HL-60/S4 (cell line): Measurements from ENCODE around the gene SEC24A.
"Not testable (repeated sequence)": the region's sequence is repeated elsewhere in the genome, so short reads cannot be mapped to it uniquely, and the experiment has no call there.

Experiments used
- in situ Hi-C: fragments of 300-500 bp; cut with MboI; formaldehyde crosslinking; loops from 2 replicates; pipeline ENCODE4 v1.14.3; 2022; ENCODE audit warnings: low sequenced_read_pairs

Gene SEC24A

DNA sequence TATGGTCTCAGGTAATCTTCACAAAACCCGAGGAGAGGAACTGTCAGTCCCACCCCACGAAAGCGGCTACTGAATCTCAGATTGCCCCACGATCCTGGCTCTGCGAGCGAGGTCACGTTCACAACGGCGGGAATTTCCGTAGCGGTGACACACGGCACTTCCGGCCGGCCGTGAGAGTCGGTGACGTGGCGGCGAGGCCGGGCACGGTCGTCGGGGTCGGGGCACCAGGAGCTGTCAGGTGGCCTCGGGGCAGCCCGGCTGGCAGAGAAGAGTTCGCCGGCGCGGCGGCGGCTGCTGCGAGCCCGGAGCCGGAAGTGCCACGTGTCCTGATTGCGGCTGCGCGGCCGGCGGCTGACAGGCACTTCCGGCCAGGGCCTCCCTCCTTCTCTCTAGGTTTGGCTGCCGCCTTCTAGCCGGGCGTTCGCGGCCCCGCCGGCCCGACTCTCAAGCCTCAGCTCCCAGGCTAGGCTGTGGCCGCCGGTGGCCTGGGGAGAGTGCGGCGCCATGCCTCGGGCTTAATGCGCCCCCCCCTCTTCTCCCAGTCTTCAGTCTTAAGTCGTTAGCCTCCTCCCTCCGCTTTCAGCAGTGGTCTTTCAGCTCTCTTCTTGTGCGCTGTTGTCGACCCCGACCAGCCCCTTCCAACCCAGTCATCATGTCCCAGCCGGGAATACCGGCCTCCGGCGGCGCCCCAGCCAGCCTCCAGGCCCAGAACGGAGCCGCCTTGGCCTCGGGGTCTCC lies at the start of gene SEC24A:
SEC24A (plus strand) TSS at position 361 of the 738 bp plus-strand sequence; CDS start at position 653, 292 bp downstream.
- in situ Hi-C loops = no loop called here

DNA sequence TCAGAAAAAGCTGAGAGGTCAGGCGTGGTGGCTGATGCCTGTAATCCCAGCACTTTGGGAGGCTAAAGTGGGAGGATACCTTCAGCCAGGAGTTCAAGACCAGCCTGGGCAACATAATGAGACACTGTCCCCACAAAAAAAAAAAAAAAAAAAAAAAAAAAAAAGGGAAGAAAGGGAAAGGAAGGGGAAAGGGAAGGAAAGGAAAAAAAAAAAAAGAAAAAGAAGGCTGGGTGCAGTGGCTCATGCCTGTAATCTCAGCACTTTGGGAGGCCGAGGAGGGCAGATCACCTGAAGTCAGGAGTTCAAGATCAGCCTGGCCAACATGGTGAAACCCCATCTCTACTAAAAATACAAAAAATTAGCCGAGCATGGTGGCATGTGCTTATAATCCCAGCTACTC lies 48.8 kb upstream of the SEC24A start:
- in situ Hi-C loops = loop anchor here (25.0 kb wide), 1 partner anchor 413 kb away; the partner anchor contains the start of gene SKP1

DNA sequence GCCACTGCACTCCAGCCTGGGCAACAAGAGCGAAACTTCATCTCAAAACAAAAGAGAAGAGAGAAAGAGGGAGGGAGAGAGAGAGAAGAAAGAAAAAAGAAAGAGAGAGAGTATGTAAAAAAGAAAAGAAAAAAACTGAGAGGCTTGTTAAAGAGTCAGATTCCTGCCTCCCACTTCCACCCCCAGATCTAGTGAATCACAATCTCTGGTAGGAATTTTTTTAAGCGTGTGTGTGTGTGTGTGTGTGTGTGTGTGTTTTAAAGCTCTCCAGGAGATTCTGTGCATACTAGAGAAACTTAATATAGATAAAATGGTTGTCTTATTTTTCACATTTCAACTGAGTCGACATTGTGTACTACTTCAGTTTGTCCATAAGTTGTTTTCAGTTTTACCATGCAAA lies 48.0 kb upstream of the SEC24A start:
- in situ Hi-C loops = no loop called here

DNA sequence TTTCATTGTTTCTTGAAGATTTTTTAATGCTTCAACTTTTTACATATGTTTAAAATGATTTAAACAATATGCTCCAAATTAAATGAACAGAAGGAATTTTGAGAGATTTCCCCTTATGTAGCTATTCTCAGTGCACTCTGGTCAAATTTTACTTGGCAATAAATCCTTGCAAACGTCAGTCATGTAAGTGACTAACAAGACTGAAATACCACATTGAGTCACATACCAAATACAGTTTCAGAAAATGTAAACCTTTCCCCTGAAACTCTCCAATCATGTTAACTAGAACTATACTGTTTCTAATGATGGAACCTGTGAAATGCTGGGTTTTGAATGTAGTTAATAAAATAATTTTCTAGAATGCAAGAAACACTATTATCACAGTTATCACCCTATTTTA lies 45.5 kb upstream of the SEC24A start:
- in situ Hi-C loops = no loop called here

DNA sequence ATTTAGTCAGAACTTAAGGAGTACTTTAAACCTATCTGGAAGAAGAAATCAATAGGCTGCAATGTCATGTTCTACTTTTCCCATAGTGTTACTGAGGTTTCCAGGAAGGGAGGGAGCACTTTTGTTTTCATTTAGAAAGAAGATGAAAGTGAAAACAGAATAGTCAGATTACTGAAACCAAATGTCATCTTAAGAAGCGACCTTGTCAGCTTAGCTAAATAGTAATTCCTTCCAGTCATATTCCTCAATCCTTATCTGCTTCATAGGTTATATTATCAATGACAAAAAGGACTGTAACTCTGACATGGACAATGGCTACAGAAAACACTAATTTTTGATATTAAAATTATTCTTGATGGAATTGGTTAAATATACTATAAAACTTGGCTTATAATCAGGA lies 43.7 kb upstream of the SEC24A start:
- in situ Hi-C loops = no loop called here

DNA sequence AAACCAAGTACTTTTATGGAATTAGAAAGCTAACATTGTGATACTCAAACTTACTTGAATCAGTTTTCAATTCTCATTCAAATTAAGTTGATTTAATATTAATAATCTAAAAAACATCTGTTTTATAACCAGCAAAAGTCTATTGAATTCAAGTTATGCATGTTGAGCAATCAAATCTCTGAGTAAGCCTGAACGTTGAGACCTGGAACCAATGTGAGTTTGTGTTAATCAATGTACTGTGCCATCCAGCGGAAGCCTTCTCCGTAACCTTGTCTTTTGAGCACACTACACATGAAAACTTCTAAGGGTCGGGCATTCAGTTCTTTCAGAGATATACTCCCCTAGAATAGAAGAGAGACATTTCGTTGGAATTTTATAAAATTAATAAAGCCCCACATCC lies 41.9 kb upstream of the SEC24A start:
- in situ Hi-C loops = no loop called here

DNA sequence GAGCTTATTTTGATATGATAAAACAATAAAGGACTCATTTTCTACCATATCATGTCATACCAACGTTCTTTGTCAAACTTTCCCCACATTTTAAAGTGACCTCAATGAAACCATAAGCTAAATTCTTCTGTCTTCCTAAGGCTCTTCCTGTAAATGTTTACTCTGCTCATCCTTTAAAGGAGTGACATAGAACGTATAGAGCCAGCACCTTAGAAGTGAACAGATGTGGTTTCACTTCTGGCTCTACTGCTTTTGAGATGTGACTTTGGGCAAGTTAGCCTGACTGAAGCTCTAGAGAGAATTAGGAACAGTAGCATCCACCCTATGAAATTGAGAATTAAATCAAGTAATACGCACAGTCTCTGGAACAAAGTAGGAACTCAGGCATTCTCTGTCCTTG lies 40.0 kb upstream of the SEC24A start:
- in situ Hi-C loops = no loop called here

DNA sequence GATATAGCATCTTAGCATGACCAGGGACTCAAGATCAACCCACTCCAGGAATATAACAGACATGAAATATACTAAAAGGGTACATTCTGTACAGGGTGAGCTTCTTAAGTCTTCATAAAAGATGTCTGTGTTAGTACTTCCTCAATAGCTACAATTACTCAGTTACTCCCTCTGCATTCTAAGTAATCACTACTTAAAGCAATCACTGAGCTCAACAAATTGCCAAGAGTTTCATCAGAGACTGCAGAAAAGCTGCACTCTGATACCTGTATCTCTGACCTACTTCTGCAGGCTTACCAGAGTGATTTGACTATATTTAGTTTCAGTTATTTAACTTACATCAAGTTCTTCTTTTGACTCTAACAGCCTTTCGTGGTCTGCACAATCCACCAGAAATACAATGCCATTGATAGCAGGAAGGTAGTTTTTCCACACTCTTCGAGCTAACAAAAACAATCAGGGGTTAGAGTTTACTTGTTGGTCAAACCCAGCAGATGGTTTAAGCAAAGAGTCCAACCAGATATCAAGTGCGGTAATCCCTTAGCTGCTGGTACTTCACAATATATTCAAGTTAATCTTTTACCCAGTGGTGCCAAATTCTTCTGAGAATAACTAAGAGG lies 39.2 kb upstream of the SEC24A start:
- in situ Hi-C loops = no loop called here

DNA sequence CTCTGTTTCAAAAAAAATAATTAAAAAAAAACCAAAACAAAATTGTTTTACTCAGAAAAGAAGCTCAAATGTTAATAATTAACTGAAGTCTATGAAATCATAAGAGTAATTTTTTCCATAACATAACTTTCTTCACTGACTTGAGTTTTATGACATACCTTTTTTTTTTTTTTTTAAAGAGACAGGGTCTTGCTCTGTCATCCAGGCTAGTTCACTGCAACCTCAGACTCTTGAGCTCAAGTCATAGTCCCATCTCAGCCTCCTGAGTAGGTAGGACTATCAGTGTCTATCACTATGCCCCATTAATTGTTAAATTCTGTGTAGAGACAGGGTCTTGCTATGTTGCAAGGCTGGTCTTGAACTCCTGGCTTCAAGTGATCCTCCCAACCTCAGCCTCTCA lies 37.9 kb upstream of the SEC24A start:
- in situ Hi-C loops = no loop called here

DNA sequence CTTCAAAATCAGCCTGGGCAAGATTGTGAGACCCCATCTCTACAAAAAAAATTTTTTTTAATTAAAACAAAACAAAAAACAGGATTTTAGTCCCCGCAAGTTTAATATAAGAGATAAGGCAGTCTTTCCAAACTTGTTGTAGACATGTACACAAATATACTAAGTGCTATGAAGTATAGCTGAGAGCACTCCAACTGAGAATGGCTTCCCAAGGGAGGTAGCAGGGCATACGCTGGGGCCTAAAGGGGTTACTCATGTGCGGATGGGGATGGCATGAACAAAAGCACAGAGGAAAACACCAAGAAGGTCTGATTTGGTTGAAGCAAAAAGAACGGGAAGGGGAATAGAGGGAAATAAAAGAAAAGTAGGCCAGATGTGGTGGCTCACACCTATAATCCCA lies 37.1 kb upstream of the SEC24A start:
- in situ Hi-C loops = no loop called here

DNA sequence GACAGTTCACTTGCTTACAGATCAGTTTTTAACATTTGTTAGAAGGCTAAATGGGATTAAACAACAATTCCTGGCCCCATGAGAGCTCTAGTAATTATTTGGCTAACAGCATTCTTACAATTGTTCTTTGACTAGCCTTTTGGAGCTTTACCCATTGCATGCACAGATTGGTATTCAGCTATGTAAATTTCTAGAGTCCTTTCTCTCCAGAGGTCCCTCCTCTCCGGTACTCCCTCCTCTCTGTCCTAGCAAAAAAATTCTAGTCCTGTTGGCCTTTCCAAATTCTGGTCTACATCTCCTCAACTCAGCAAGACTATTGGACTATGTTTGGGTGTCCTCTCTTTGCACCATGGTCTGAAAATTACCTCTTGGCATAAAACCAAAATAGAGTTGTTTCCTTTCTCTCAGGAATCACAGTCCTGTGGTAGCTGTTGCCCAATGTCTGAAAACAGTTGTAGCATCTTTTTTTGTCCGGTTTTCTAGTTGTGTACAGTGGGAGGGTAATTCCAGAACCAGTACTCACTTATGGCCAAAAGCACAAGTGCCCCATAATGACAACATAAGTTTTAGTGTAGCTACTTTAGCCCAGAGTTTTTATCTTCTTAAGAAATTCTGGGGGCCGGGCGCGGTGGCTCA lies 34.0 kb upstream of the SEC24A start:
- in situ Hi-C loops = no loop called here

DNA sequence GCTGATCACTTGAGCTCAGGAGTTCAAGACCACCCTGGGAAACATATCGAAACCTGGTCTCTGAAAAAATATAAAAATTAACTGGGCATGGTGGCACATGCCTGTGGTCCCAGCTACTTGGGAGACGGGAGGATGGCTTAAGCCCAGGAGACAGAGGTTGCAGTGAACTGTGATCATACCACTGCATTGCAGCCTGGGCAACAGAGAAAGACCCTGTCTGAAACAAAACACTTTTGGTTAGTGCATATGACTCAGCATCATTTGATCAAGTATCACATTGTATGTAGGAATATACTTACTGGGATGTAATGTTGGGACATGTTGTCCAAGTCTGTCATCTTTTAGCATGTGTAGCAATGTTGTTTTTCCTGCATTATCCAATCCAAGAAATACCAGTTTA lies 28.0 kb upstream of the SEC24A start:
- in situ Hi-C loops = no loop called here

DNA sequence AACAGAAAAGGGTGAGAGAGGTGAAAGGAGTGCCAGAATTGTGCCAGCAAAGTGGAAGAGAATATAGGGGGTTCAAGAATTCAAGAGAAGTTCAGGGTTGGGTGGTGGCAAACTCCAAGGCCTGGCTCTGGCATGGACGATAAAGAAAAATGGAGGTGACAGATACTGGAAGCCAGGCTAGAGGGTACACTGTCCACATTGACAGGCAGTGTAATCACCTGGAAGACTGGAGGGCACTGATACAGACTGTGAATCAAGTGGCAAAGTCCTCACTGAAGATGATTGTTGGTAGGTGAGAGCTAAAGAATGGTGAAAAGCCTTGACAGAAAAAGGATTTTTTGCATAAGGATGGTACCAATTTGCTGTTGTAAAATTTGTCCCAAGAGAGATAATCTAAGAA lies 23.0 kb upstream of the SEC24A start:
- in situ Hi-C loops = no loop called here

DNA sequence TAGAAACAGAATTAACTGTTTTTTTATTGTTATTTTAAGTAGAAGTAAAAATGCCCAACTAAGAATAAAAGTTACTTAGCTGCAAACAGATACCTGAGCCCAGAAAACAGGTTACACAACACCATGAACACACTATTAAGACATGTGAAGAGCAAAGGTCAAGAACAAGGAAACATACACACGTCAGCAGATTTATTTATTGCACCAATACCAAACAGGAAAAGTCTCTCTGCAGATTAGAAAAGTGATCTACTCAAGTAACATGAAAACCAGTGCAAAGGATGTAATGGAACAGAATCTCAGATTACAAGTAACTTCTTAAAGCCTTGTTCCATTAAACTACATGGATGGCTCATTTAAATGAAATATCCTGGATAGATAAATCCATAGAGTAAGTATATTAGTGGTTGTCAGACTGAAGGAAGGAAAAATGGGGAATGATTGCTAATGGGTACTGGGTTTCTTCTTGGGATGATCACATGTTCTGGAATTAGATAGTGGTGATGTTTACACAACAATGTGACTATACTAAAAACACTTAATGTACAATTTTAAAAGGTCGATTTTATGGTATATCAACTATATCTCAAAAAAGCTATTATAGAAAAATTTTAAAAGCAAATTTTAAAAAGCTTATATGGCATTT lies 22.1 kb upstream of the SEC24A start:
- in situ Hi-C loops = no loop called here

DNA sequence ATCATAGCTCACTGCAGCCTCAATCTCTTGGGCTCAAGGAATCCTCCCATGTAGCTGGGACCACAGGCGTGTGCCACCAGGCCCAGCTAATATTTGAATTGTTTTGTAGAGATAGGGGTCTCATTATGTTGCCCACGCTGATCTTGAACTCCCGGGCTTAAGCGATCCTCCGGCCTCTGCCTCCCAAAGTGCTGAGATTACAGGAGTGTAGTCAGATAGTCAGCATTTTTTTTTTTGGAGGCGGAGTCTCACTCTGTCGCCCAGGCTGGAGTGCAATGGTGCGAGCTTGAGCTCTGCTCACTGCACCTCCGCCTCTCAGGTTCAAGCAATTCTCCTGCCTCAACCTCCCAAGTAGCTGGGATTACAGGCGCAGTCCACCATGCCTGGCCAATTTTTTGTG lies 14.4 kb upstream of the SEC24A start:
- in situ Hi-C loops = no loop called here

DNA sequence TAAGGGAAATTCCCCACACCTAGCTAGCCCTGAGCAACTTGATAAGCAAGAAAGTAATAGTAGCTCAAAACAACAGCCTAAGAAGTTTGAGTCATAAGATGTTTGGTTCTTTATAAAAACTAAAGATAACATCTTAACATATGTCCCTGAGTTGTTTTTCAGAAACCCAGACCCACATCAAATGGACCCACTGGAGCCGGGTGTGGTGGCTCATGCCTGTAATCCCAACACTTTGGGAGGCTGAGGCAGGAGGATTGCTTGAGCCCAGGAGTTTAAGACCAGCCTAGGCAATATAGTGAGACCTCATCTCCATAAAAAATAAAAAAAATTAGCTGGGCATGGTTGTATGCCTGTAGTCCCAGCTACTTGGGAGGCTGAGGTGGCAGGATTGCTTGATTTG lies 13.2 kb upstream of the SEC24A start:
- in situ Hi-C loops = not testable (repeated sequence)

DNA sequence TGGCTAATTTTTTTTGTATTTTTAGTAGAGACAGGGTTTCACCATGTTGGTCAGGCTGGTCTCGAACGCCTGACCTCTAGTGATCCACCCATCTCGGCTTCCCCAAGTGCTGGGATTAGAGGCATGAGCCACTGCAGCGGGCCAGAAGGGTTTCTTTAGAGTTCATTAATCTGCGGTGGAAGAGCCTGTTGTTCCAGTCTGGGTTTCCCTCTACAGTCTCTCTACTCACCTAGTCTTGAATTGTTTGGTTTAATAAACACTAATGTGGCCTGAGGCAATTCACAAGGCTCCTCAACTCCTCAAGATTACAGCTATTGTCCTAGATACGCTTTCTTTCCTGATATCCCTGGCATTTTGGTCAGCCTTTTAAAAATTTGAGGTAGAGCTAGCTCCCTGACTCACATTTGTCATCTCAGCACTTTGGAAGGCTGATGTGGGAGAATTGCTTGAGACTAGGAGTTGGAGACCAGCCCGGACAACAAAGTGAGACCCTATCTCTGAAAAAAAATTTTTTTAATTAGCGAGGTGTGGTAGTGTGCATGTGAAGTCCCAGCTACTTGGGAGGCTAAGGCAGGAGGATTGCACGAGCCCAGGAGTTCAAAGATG lies 11.4 kb upstream of the SEC24A start:
- in situ Hi-C loops = no loop called here

DNA sequence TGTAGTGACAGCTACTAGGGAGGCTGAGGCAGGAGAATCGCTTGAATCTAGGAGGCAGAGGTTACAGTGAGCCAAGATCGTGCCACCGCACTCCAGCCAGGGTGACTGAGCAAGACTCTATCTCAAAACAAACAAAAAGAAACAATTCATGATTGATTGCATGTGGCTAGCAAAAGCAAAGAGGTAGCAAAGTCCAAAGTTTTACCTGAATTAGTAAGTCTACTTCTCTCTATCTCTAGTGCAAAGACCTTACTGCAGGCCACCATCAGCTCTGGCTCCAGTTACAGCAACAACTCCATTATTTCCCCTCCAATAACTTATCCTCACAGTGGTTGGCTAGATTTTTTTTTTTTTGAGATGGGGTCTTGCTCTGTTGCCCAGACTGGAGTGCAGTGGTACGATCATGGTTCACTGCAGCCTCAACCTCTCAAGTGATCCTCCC lies 9.8 kb upstream of the SEC24A start:
- in situ Hi-C loops = no loop called here

DNA sequence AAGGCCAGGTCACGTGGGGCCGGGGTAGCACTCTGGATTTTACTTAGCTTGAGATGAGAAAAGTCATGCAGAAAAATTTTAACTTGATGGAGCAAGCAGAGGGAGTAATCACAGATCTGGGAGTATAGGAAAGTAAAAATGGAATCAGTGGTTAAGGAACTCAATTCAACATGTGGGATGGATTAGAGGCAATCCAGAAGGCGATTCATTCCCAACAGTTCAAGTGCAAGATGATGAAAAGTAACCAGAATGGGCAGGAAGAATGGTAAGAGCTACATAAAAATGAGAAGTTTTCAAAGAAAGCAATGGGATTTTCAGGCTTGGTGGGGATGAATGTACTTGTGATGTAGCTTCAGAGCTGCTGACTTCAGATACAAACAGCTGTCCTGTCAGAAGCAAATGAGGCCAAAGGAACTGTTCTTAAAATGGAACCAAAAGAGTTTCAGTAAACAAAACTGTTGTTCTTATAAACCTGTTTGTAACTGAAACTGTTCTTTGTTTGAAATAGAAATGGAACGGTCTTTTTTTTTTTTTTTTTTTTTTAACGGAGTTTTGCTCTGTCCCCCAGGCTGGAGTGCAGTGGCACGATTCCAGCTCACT lies 5.6 kb upstream of the SEC24A start:
- in situ Hi-C loops = no loop called here

DNA sequence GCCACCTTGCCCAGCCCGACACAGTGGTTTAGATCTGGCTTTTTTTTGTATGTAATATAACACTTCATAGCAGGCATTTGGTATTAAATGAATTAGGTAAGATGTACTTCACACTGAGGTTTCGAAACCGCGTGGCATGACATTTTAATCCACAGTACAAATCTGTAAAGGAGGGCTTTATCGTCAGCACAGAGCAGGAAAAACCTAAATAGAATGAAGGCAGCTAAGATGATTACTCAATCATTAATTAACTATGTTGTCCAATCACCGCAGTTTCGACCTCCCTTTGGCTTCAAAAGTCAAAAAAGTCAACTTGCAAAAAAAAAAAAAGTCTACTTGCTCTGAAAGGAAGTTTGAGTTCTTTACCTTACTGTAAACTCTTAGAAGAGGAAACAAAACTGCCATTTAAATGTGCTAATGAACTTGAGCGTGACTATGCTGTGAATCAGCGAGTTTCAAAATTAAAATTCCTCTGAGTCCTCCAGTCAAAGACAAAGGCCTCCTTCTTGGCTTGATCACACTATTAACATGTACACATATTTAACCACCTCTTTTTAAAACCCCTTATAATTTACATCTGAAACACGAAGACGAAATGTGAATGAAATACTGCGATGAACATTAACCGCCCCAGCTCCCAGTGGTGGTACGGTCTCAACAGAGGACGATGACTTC lies 698 bp upstream of the SEC24A start:
- in situ Hi-C loops = no loop called here
